OCI-LY1 (cell line): ENCODE data around the gene KIAA0586.

Experiments used
- CTCF ChIP-seq: fragments of 200-600 bp; sonication (generic), shearing (Covaris generic); IDR thresholded peaks from 2 replicates; pipeline ENCODE4 v1.5.1; 2017; ENCODE audit warnings: mild to moderate bottlenecking, antibody characterized with exemption, low read length, moderate library complexity, mixed read lengths
- EZH2 ChIP-seq: fragments of 200-600 bp; sonication (generic), shearing (Covaris generic); IDR thresholded peaks from 2 replicates; pipeline ENCODE4 v1.8.0; 2017; ENCODE audit warnings: borderline replicate concordance, mixed run types, mild to moderate bottlenecking, antibody characterized with exemption, low read length, moderate library complexity, mixed read lengths

GRCh38 chr14:58599707-58600106, 172.2 kb downstream of the KIAA0586 start:
- TF ChIP-seq EZH2 (no peak), CTCF (no peak)
